ENCODE data around the gene CTNND1.

CTNND1 gene

GRCh38 chr11:57791321-57792059 lies 29.9 kb downstream of the CTNND1 start:
- TF ChIP-seq WT1 (tag by site-specific recombination; IDR thresholded peaks at IDR 0.05) (no peak), ZEB2 (tag by site-specific recombination; IDR thresholded peaks at IDR 0.05) (no peak), ATF2 (tag by site-specific recombination; IDR thresholded peaks at IDR 0.05; ENCODE audit: low read depth) (no peak), ZBTB10 (tag by site-specific recombination; IDR thresholded peaks at IDR 0.05) (no peak), PBX3 (CRISPR knock-in tag; IDR thresholded peaks at IDR 0.05) (no peak)
- POLR2A ChIA-PET: interaction anchor here (1.1 to 1.2 kb wide), 2 partner anchors 30 to 50 kb away, joined by 3 to 4 read pairs; partner anchors contain the start of genes CTNND1 and SELENOH
- Histone ChIP-seq H3K27ac (ENCODE audit: extremely low read depth, low read depth, low read length) (no peak overlapping the region), H3K9me3 (ENCODE audit: control insufficient read depth, insufficient read depth, low read depth, low read length) (no peaks in the 10 kb centered on the region), H3K4me1 (ENCODE audit: control insufficient read depth, insufficient read depth, low read length) (no peaks in the 10 kb centered on the region), H3K36me3 (ENCODE audit: control insufficient read depth in 2 of 2, insufficient read depth in 1 of 2, low read length in 2 of 2) (peaks cover 0 to 41% of the 10 kb centered on the region in 2 experiments; a peak in 2 of 3 replicates), H3K4me3 (ENCODE audit: low read depth, low read length) (no peak overlapping the region)
- CTCF ChIA-PET: interaction anchor here (0.6 kb wide), 2 partner anchors 9 to 330 kb away, joined by 3 to 4 read pairs; no protein-coding TSS in a partner anchor

- Histone ChIP-seq H3K4me1 (ENCODE audit: control insufficient read depth, insufficient read depth, low read length) (no peaks in the 10 kb centered on the region), H3K9me3 (ENCODE audit: control insufficient read depth, insufficient read depth, low read depth, low read length) (no peaks in the 10 kb centered on the region), H3K4me3 (ENCODE audit: low read depth, low read length) (no peak overlapping the region), H3K27ac (ENCODE audit: extremely low read depth, low read depth, low read length) (no peak overlapping the region), H3K36me3 (ENCODE audit: control insufficient read depth in 2 of 2, insufficient read depth in 1 of 2, low read length in 2 of 2) (peaks cover 0 to 46% of the 10 kb centered on the region in 2 experiments; a peak in 2 of 3 replicates)
- POLR2A ChIA-PET: interaction anchor here (1.1 to 1.2 kb wide), 2 partner anchors 31 to 51 kb away, joined by 3 to 4 read pairs; partner anchors contain the start of genes CTNND1 and SELENOH
- CTCF ChIA-PET: interaction anchor here (0.7 kb wide), 1 partner anchor 197 kb away, joined by 3 read pairs; no protein-coding TSS in a partner anchor
- TF ChIP-seq ZNF664 (tag by site-specific recombination; IDR thresholded peaks at IDR 0.05) (no peak), SP3 (tag by site-specific recombination; IDR thresholded peaks at IDR 0.05) (no peak), ZNF707 (tag by site-specific recombination; IDR thresholded peaks at IDR 0.05) (no peak), ZNF121 (tag by site-specific recombination; IDR thresholded peaks at IDR 0.05) (no peak), TRIM28 (IDR thresholded peaks at IDR 0.05; ENCODE audit: borderline replicate concordance, low read length) (no peak), ZNF530 (tag by site-specific recombination; IDR thresholded peaks at IDR 0.05; ENCODE audit: low read depth) (no peak)
Measured at GRCh38 chr11:57792060-57792541, 30.5 kb downstream of the CTNND1 start.

GRCh38 chr11:57792870-57793269 lies 31.3 kb downstream of the CTNND1 start:
- no peak overlapping the region for H3K27ac ChIP-seq (ENCODE audit: extremely low read depth, low read depth, low read length)
- CTCF ChIA-PET: interaction anchor here (0.7 kb wide), 1 partner anchor 198 kb away, joined by 3 read pairs; no protein-coding TSS in a partner anchor
- TF ChIP-seq ZNF274 (IDR thresholded peaks at IDR 0.05; ENCODE audit: low read length) (no peak), ZNF274 (tag by site-specific recombination; IDR thresholded peaks at IDR 0.05; ENCODE audit: borderline replicate concordance) (no peak), PRDM4 (tag by site-specific recombination; IDR thresholded peaks at IDR 0.05) (no peak), ZNF362 (tag by site-specific recombination; IDR thresholded peaks at IDR 0.05) (no peak), TSHZ1 (tag by site-specific recombination; IDR thresholded peaks at IDR 0.05; ENCODE audit: borderline replicate concordance) (no peak), ZNF585B (tag by site-specific recombination; IDR thresholded peaks at IDR 0.05) (no peak)

More at GRCh38 chr11:57792870-57793269, 31.3 kb downstream of the CTNND1 start:
- Histone ChIP-seq H3K36me3 (ENCODE audit: control insufficient read depth in 2 of 2, insufficient read depth in 1 of 2, low read length in 2 of 2) (peaks cover 4 to 48% of the 10 kb centered on the region in 2 experiments; a peak in 2 of 3 replicates), H3K9me3 (ENCODE audit: control insufficient read depth, insufficient read depth, low read depth, low read length) (no peaks in the 10 kb centered on the region), H3K4me3 (ENCODE audit: low read depth, low read length) (no peak overlapping the region), H3K4me1 (ENCODE audit: control insufficient read depth, insufficient read depth, low read length) (no peaks in the 10 kb centered on the region)
- POLR2A ChIA-PET: no interaction called here
